AG04449 (cell line): ENCODE results near the gene WDR7.

Source experiments
- CTCF ChIA-PET: fragments of 350-600 bp; formaldehyde crosslinking; extraction: SDS; loops from one replicate; lab custom pipeline; 2021; ENCODE audit warnings: antibody characterized with exemption; lab: Yijun Ruan, JAX
- POLR2A ChIA-PET: fragments of 400-600, 350-600 bp; formaldehyde crosslinking; extraction: SDS; loops from one replicate; lab custom pipeline; 2020; ENCODE audit warnings: antibody characterized with exemption, inconsistent platforms; lab: Yijun Ruan, JAX
- DNase-seq: peaks from one replicate; pipeline ENCODE4 v3.0.0-alpha.2; 2010; ENCODE audit warnings: low read depth, low spot score
- H3K4me3 ChIP-seq: 2 replicates; pipeline ENCODE4 v1.5.1; 2011; ENCODE audit warnings: low read depth, mild to moderate bottlenecking, control low read depth, low read length
- CTCF ChIP-seq: IDR thresholded peaks from one replicate; pipeline ENCODE4 v1.5.1; 2011; ENCODE audit warnings: mild to moderate bottlenecking, moderate library complexity, low read length, control low read depth, inconsistent platforms; ENCODE audit not compliant: insufficient read depth; ENCODE audit errors: missing control alignments

Gene WDR7

GRCh38 chr18:56825321-56825720, 174.2 kb downstream of the WDR7 start:
- no peak for TF ChIP-seq CTCF
- no peak for DNase-seq
- ChIA-PET POLR2A (no interaction called here), CTCF (no interaction called here)
- H3K4me3 ChIP-seq: no peak overlapping the region

GRCh38 chr18:56825878-56826277, 174.7 kb downstream of the WDR7 start:
- DNase-seq: no peak
- CTCF ChIA-PET: no interaction called here
- no peak for TF ChIP-seq CTCF
- H3K4me3 ChIP-seq: no peak overlapping the region
- POLR2A ChIA-PET: no interaction called here

DNA sequence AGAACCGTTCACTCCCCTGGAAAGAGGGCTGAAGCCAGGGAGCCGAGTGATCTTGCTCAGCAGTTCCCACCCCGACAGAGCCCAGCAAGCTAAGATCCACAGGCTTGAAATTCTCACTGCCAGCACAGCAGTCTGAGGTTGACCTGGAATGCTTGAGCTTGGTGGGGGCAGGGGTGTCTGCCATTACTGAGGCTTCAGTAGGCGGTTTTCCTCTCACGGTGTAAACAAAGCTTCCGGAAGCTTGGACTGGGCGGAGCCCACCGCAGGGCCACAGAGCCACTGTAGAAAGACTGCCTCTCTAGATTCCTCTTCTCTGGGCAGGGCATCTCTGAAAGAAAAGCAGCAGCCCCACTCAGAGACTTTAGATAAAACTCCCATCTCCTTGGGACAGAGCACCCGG, 180.8 kb downstream of the WDR7 start:
- no peak overlapping the region for H3K4me3 ChIP-seq
- no peak for DNase-seq
- ChIA-PET CTCF (no interaction called here), POLR2A (no interaction called here)
- no peak for TF ChIP-seq CTCF

- no peak for TF ChIP-seq CTCF
- H3K4me3 ChIP-seq: no peak overlapping the region
- ChIA-PET POLR2A (no interaction called here), CTCF (no interaction called here)
- DNase-seq: no peak
These were observed 184.2 kb downstream of the WDR7 start for GRCh38 chr18:56835331-56835730.

DNA sequence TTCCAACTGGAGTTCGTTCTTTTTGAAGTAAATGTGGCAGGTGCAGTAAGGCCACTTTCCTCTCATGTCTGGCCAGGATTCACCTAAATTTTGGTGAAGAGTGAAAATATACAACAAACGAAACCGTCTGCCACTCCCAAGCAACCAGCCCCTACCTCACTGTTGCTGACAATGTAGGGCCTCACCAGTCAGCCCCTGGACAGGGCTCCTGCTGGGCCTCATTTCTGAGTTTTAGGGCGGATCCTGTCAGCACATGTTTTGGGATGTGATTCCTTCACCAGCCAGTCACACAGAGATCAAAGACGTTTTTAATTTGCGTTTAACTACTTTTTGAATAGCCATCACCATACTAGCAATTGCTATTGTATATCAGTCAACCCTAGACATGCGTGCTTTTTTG, 185.0 kb downstream of the WDR7 start:
- TF ChIP-seq CTCF: no peak
- H3K4me3 ChIP-seq: no peak overlapping the region
- no peak for DNase-seq
- POLR2A ChIA-PET: no interaction called here
- CTCF ChIA-PET: no interaction called here

- POLR2A ChIA-PET: no interaction called here
- CTCF ChIA-PET: no interaction called here
- H3K4me3 ChIP-seq: no peak overlapping the region
- no peak for DNase-seq
- no peak for TF ChIP-seq CTCF
These were observed 190.7 kb downstream of the WDR7 start for GRCh38 chr18:56841836-56842235.

DNA sequence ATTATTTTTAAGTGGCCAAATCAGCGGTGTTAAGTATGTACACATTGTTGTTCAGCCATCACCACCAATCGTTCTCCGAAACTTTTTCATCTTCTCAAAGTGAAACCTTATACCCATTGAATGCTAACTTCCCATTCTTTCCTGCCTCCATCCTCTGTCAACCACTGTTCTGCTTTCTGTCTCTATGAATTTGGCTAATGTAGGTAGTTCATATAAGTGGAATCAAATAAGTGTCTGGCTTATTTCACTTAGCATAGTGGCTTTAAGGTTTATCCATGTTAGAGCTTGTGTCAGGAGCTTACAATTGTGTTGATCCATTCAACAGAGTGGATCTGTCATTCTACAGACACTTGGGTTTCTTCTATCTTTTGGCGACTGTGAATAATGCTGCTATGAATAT, 192.1 kb downstream of the WDR7 start:
- POLR2A ChIA-PET: no interaction called here
- DNase-seq: no peak
- TF ChIP-seq CTCF: no peak
- H3K4me3 ChIP-seq: no peak overlapping the region
- CTCF ChIA-PET: no interaction called here
